ENCODE measurements around the gene ASTN1.

ASTN1 gene

DNA sequence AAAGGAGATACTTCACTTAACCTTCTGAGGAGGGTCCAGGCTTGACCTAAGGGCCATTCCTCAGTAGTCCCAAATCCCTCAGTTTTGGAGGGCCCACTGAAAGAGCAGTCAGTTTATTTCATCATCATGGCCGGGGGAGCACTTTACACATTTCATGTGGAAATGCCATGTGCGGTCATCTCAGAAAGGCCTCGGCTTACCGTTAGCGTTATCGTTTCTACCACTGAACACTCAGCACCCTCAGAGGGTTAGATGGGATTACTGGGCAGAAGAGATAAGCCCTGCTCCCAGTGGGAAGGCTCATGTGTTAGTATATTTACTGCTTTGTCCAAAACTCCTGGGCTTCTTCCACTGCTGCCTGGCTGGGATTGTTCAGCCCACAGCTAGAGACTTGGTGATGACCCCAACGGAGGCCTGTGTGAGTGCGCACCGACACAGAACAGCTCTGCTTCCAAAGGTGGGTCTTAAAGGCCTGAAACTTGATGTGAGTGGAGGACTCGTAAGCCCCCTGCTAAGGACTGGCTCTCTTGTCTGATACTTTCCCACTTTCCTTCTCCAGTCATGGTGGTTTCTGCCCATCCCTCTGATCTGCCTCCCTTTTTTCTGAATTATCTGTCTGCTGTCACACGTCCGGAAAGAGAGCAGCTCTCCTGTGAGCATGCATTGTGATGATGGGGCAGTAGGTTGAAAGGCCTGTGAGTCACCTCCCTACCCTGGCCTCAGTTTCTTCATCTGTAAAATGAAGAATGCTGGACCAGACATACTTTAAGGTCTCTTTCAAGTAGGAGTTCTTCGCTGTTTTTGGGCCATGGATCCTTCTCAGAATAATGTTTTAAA, 284.5 kb downstream of the ASTN1 start:
- no peak overlapping the region for H3K4me3 ChIP-seq (replicated peaks; ENCODE audit: insufficient read depth, low read length)
- H3K27me3 ChIP-seq (ENCODE audit: insufficient read depth, poor library complexity, severe bottlenecking): no peaks in the 10 kb centered on the region
- no peak for TF ChIP-seq SPI1 (IDR thresholded peaks at IDR 0.05; ENCODE audit: borderline replicate concordance, low read depth)
- H3K27ac ChIP-seq (replicated peaks): no peak overlapping the region
- DNase-seq (ENCODE audit: low read depth in 1 of 2, low spot score in 1 of 2): no peak

DNA sequence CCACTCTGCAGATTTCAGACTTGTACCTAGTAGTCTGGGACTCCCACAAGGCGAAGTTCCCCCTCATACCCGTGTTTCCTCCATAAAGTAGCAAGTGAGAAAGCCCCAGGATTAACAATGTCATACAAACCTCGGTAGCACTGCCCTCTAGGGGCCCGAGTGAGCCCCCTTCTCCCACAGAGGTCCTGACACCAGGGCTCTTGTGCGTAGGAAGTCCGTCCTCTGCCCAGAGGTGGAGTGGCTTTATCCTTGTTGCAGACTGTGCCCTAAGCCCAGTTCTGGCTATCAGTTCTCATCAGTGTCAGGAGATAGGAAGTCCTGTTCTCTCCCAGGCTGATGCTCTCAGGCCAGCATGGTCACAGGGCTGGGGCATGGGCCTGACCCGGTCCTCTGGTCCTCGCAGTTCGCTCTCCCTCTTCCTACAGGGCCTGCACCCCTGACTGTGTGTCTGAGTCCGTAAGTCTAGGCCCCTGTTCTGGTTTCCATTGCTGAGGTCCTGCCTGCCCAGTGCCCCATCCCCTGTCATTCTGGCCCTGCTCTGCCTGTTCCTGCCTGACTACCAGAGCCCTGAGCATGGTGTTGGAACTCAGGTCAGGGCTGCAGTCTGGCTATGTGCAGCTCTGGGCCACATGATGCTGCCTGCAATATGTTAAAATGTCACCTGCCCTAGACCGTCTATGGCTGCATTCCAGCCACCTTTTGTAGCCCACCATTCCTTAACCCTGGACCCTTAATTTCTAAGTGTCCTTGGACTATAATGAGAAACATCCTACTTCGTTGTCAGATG, 285.6 kb downstream of the ASTN1 start:
- Histone ChIP-seq H3K4me3 (replicated peaks; ENCODE audit: insufficient read depth, low read length) (no peak overlapping the region), H3K27ac (replicated peaks) (no peak overlapping the region), H3K27me3 (ENCODE audit: insufficient read depth, poor library complexity, severe bottlenecking) (no peaks in the 10 kb centered on the region)
- TF ChIP-seq SPI1 (IDR thresholded peaks at IDR 0.05; ENCODE audit: borderline replicate concordance, low read depth): no peak
- no peak for TF ChIP-seq POLR2AphosphoS5 (IDR thresholded peaks at IDR 0.05; ENCODE audit: low read depth)
- TF ChIP-seq GABPA (IDR thresholded peaks at IDR 0.05; ENCODE audit: low read depth): no peak
- TF ChIP-seq, protein P1, sequence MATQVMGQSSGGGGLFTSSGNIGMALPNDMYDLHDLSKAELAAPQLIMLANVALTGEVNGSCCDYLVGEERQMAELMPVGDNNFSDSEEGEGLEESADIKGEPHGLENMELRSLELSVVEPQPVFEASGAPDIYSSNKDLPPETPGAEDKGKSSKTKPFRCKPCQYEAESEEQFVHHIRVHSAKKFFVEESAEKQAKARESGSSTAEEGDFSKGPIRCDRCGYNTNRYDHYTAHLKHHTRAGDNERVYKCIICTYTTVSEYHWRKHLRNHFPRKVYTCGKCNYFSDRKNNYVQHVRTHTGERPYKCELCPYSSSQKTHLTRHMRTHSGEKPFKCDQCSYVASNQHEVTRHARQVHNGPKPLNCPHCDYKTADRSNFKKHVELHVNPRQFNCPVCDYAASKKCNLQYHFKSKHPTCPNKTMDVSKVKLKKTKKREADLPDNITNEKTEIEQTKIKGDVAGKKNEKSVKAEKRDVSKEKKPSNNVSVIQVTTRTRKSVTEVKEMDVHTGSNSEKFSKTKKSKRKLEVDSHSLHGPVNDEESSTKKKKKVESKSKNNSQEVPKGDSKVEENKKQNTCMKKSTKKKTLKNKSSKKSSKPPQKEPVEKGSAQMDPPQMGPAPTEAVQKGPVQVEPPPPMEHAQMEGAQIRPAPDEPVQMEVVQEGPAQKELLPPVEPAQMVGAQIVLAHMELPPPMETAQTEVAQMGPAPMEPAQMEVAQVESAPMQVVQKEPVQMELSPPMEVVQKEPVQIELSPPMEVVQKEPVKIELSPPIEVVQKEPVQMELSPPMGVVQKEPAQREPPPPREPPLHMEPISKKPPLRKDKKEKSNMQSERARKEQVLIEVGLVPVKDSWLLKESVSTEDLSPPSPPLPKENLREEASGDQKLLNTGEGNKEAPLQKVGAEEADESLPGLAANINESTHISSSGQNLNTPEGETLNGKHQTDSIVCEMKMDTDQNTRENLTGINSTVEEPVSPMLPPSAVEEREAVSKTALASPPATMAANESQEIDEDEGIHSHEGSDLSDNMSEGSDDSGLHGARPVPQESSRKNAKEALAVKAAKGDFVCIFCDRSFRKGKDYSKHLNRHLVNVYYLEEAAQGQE (IDR thresholded peaks at IDR 0.05; ENCODE audit: insufficient replicate concordance, low read depth): no peak
- TF ChIP-seq, protein P2, sequence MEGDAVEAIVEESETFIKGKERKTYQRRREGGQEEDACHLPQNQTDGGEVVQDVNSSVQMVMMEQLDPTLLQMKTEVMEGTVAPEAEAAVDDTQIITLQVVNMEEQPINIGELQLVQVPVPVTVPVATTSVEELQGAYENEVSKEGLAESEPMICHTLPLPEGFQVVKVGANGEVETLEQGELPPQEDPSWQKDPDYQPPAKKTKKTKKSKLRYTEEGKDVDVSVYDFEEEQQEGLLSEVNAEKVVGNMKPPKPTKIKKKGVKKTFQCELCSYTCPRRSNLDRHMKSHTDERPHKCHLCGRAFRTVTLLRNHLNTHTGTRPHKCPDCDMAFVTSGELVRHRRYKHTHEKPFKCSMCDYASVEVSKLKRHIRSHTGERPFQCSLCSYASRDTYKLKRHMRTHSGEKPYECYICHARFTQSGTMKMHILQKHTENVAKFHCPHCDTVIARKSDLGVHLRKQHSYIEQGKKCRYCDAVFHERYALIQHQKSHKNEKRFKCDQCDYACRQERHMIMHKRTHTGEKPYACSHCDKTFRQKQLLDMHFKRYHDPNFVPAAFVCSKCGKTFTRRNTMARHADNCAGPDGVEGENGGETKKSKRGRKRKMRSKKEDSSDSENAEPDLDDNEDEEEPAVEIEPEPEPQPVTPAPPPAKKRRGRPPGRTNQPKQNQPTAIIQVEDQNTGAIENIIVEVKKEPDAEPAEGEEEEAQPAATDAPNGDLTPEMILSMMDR (IDR thresholded peaks at IDR 0.05; ENCODE audit: insufficient read depth, low read length): no peak
- DNase-seq (ENCODE audit: low read depth in 1 of 2, low spot score in 1 of 2): no peak

DNA sequence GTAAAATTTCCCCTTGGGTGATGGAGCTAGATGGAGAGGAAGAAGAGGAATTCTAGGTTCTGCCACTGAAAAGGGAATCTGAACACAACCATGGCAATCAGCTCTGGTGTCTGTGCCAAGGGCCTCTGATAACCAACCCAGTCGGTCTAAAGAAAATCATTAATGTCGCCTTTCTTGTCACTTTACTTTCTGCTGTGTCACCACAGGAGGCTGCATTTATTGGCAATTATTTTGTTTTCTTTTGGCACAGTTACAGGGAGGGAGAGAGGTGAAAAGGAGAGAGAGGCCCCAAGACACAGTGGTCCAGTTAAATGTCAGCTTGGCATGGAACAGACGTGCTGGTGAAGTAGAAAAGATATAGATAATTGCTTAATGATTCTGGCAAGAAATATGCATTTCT, 287.0 kb downstream of the ASTN1 start:
- no peak for TF ChIP-seq GABPA (IDR thresholded peaks at IDR 0.05; ENCODE audit: low read depth)
- no peak for TF ChIP-seq POLR2AphosphoS5 (IDR thresholded peaks at IDR 0.05; ENCODE audit: low read depth)
- TF ChIP-seq SPI1 (IDR thresholded peaks at IDR 0.05; ENCODE audit: borderline replicate concordance, low read depth): no peak
- TF ChIP-seq, protein P1 (IDR thresholded peaks at IDR 0.05; ENCODE audit: insufficient replicate concordance, low read depth): no peak
- TF ChIP-seq, protein P2 (IDR thresholded peaks at IDR 0.05; ENCODE audit: insufficient read depth, low read length): no peak
- DNase-seq (ENCODE audit: low read depth in 1 of 2, low spot score in 1 of 2): no peak
- Histone ChIP-seq H3K27ac (replicated peaks) (no peak overlapping the region), H3K27me3 (ENCODE audit: insufficient read depth, poor library complexity, severe bottlenecking) (no peaks in the 10 kb centered on the region), H3K4me3 (replicated peaks; ENCODE audit: insufficient read depth, low read length) (no peak overlapping the region)

DNA sequence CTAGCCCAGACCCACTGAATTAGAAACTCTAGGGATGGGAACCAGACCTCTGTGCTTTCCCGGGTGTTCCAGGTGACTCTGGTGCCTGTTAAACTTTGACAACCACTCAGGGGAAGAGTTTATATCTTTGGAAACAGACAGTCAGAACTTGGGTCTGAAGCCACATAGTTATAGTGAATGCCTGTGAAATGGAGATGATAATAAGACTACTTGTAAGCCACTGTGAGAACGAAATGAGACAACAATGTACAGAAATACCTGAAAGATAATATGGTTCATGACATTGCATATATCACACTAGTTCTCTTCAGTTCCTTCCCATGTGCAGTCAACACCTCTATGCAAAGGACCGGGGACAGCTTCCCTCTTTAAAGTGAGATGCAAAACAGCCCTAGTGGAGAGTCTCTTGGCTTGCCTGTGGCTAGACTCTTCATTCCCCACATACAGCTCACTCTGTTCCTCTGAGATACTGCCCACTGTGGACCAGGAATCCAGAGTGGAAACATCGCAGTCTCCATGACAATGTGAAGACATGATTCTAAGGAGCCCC, 287.5 kb downstream of the ASTN1 start:
- no peak for TF ChIP-seq GABPA (IDR thresholded peaks at IDR 0.05; ENCODE audit: low read depth)
- TF ChIP-seq, protein P2 (IDR thresholded peaks at IDR 0.05; ENCODE audit: insufficient read depth, low read length): no peak
- no peak for TF ChIP-seq POLR2AphosphoS5 (IDR thresholded peaks at IDR 0.05; ENCODE audit: low read depth)
- TF ChIP-seq, protein P1 (IDR thresholded peaks at IDR 0.05; ENCODE audit: insufficient replicate concordance, low read depth): no peak
- no peak for TF ChIP-seq SPI1 (IDR thresholded peaks at IDR 0.05; ENCODE audit: borderline replicate concordance, low read depth)
- Histone ChIP-seq H3K4me3 (replicated peaks; ENCODE audit: insufficient read depth, low read length) (no peak overlapping the region), H3K27ac (replicated peaks) (no peak overlapping the region), H3K27me3 (ENCODE audit: insufficient read depth, poor library complexity, severe bottlenecking) (no peaks in the 10 kb centered on the region)
- no peak for DNase-seq (ENCODE audit: low read depth in 1 of 2, low spot score in 1 of 2)

All from HL-60 (cell line).